ENCODE measurements around the gene USP40.

- TF ChIP-seq CTCF (IDR thresholded peaks at IDR 0.05 in 8 of 11, conservative IDR thresholded peaks at IDR 0.05 in 3 of 11) (no peak), POLR2A (IDR thresholded peaks at IDR 0.05) (no peak)
These were observed 104.3 kb downstream of the USP40 start for GRCh38 chr2:233462202-233462785.

Data from spleen (tissue), 7 donors.